ENCODE data around the gene MMD.
"Not testable (repeated sequence)": the region's sequence is repeated elsewhere in the genome, so short reads cannot be mapped to it uniquely, and the experiment has no call there.

The MMD gene, protein sequence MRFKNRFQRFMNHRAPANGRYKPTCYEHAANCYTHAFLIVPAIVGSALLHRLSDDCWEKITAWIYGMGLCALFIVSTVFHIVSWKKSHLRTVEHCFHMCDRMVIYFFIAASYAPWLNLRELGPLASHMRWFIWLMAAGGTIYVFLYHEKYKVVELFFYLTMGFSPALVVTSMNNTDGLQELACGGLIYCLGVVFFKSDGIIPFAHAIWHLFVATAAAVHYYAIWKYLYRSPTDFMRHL

DNA sequence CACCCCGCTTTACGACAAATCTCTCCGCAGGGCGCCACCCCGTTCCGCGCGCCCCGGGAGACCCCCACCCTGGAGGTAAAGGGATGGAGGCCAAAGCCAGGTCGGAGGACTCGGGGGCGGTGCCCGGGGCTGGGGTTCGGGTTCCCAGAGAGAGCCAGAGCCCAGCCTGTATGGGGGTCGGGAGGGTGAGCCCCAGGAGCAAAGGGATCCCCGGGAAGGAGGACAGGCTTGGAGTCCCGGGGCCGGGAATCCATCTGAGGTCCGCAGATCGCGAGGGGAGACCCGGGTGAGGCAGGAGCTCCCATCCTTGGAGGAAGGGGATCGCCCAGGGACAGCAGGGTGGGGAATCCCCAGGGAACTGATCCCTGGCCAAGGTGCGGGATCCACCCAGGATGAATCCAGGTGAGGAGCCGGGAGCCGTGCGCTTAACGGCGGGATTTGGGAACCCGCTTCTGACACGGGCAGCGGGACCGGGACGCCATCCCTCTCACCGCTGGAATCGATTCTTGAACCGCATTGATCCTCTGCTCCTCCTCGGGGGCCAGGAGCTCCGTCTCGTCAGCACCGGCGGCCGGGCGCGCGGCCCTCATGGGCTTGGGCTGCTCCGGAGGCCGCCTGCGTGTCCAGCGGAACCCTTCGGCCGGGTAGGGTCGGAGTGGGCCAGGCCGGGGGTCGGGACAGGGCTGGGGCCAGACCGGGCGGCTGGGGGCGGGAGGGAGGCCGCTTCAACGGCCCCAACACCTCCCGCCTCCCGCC is at the start of gene MMD:
TSS of gene MMD (minus strand) at position 657 of the 756 bp plus-strand sequence. CDS start at position 517, 140 bp downstream.
- DNase-seq (ENCODE audit: low read depth): no peak

DNA sequence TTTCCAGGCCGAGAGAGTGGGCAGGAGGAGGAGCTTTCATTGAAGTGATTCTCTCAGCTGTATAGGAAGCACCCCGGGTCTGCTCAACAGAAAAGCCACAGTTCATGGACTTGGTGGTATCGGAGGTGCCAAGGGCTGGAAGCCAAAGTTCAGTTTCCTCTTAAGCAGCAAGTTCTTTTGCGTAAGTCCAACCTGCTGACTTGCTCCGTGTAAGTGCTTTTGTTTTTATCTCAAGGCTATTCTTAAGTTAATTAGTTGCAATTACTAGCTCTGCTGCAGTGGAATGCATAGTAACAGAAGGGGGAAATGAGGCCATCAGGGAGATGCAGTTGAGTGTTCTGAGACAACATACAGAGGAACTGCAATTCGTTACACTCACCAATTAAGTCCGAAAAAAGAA is 45.0 kb upstream of the MMD start:
- no peak for DNase-seq (ENCODE audit: low read depth)

DNA sequence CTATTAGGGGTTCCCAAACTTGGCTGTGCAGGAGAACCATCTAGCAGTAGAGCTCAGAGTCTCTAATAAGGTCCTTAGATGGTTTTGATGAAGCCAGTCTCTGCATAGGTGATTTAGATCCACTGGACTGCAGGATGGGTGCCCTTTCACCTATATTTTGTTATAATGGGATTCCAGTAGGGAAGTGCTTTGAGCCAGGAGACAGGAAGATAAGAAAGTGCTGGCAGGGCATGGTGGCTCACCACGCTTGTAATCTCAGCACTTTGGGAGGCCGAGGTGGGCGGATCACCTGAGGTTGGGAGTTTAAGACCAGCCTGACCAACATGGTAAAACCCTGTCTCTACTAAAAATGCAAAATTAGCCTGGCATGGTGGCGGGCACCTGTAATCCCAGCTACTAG is 44.1 kb upstream of the MMD start:
- not testable (repeated sequence) for DNase-seq (ENCODE audit: low read depth)

DNA sequence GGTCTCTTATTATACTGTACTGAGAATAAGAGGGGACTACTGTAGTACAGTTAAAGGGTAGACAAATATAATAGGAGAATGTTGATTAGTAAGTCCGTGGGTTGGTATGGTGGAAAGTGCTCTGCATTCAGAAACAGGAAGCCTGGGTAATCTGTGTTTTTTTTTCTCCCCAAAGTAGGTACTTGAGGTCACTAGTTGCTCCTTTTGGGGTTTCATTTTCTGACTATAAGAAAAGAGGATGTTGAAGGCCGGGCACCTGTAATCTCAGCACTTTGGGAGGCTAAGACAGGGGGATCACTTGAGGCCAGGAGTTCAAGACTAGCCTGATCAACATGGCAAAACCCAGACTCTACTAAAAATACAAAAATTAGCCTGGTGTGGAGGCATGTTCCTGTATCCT is 42.0 kb upstream of the MMD start:
- DNase-seq (ENCODE audit: low read depth): no peak

DNA sequence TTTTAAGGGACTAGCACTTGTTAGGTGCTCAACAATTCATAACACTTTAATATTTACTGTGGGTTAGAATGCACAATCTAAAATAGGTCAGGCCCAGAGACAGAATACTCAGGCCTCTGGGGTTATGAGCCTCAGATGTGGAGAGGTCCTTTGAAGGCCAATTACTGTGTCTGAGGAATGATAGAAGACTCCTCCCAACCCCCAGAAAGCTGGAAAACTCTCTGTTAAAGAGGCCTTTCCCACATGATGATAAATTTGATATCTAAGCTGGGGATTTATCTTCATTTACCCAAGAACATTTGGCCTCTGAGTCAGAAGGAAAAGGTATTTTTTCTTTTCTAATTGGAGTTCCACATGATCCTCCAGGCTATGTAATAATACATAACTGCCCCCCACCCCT is 41.1 kb upstream of the MMD start:
- DNase-seq (ENCODE audit: low read depth): no peak

DNA sequence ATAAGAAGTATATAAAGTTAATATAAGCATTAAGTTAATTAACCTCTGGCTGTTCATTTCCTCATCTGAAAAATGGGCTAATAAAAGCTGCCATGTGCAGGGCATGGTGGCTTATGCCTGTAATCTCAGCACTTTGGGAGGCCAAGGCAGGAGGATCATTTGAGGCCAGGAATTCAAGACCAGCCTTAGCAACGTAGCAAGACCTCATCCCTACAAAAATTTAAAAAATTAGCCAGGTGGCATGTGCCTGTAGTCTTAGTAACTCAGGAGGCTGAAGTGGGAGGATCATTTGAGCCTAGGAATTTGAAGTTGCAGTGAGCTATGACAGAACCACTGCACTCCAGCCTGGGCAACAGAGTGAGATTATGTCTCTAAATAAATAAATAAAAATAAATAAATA is 40.6 kb upstream of the MMD start:
- DNase-seq (ENCODE audit: low read depth): no peak

DNA sequence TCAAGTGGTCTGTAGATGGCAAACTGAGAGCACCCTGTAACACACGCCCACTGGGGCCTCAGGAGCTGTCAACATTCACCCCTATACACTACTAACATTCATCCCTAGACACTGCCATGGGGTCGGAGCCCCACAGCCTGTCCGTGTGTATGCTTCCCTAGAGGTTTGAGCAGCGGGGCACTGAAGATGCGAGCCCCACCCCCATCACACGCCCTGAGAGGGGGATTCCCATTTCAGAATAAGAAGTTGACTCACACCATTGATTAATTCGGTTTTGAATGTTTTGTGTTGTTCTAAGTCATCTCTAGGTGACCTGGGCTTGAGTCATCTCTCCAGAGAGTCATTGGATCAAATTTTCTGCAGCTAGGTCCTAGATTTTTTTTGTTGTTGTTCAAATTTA is 37.3 kb upstream of the MMD start:
- no peak for DNase-seq (ENCODE audit: low read depth)

DNA sequence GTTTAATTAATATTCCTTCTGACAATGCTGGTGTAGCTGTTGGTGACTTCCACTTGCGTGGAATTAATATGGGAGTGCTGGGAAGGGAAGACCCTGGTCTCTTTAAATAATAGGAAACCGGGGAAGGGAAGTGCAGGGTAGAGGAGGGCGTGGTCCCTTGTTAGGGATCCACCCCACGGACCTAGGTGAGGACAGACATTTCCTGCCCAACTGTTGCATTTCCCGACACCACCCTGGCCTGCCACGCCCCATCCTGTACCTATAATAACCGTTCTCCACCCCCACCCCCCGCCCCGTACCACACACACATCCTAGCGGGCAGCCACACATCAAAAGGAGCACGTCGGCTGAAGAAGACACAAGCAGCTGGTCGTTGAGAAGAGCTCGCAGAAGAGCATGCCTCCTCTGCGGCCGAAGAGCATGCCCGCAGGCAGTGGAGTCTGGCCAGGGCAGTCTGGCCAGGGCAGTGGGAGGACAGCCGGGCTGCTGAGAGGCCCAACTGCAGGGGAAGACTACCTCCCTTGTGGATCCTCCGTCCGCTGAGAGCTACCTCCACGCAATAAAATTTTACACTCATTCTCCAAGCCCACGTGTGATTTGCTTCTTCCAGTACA is 36.8 kb upstream of the MMD start:
- DNase-seq (ENCODE audit: low read depth): no peak

DNA sequence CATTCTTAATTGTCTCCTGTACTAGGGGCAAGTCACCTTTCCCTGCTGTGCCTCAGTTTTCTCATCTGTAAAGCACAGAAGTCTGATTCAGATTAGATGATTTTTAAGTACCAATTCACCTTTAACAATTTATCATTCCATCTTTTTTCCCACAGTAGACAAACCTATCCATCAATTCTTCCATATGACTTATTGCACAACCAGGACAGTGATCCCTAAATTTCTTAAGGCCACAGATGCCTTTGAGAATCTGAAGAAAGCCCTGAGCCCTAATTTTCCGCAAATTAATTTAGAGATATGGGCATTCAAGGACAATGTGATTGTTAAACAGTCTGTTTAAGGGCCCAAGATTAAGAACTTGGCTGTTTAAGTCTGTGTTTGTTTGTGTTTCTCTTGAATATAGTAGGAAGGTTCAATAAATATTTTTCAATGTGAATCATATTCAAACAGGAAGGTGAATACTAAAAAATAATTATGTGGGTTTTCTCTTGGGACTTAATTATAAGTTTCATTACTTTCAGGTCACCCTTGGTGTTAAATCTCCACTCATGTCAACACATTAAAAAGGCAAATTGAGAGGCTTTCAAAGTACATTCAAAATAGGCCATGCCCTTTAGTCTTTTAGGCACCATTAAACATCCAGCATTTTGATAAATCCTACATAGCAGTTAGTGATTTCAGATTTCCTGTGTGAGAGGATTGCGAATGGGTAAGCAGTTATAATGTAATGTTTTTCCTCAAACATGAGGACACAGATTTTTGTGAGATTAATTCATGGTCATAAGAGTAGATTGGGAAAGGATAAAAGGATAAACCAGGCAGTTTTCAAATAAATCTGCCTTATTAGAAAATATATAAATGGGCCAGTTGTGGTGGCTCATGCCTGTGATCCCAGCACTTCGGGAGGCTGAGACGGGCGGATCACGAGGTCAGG is 34.9 kb upstream of the MMD start:
- DNase-seq (ENCODE audit: low read depth): no peak

DNA sequence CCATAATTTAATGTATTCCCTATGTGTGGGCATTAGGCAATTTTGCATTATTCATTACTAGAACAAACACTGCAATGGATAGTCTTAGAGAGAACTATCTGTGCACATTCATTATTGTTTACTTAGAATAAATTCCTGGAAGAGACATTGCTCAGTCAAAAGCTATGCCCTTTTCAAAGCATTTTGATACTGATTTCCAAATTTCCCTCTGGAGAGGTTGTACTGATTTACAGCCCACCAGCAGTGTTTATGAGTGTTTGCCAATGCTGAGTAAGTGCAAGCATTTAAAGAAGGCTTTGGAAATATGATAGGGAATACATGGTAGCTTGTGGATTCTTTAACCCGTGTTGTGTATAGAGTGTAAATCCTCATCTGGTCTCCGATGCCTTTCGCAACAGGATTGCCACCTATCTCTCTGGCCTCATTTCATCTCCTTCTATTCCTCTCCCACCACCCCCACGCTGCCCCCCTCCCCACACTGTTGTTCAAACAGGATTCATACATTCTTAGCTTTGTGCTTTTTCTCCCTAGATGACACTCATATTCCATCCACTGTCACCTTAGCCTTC is 33.4 kb upstream of the MMD start:
- DNase-seq (ENCODE audit: low read depth): no peak

DNA sequence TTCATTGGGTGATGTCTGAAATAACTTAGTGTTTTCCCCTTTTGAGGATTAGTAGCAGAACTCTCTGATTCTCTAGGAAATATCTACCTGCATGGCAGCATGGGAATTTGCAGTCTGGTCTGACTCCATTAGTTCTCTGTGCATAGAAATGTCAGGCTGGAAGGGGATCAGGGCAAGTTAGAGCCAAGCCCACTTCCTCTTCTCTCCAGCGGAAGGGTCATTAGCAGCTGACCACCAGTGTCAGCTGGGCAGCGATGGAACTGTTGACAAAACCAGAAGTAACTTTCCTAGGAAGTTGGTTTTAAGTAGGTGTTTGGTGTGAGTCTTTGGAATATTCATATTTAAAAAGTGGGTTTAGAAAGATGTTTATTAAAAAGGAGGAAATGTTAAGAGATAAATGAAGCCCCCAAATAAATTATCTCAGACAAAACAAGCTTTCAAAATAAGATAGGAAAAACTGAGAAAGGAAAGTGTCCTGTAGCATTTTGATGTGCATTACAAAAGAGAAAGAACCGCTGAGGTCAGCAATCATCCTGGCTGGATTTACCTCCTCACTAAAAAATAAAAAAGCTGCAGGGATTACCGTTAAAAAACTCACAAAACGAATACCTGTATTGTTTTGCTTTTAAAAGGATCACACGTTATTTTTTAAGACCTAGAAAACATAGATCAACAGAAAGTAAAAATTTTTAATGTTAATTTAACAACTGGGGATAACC is 32.4 kb upstream of the MMD start:
- no peak for DNase-seq (ENCODE audit: low read depth)

DNA sequence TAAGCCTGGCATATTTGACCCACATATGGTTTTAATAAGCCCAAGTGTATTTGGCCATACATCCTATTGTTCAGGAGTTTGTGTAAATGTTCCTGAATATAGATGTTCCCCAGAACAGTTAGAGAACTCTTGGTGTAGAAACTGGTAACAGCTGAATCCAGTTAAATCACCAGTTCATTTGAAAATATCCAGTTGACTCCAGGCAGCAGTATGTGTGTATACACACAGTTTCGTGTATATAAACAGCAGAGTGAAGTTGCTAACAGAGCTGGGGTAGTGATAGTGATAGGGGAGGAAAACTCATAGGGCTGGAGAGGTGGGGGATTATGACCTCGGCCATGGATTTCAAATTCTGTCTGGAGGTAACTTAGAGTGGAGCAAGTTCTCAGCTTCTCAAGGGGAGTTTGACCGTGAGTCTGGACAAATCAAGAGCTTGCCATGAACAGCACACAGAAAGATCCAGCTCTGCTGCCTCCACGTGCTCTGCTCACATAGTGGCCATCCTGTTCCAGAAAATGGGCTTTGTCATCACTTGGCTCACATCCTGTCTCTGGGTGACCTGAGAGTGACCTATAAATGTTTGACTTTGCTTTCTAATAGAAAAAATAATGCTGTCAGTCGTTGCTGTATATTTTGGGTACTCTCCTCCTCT is 30.6 kb upstream of the MMD start:
- no peak for DNase-seq (ENCODE audit: low read depth)

DNA sequence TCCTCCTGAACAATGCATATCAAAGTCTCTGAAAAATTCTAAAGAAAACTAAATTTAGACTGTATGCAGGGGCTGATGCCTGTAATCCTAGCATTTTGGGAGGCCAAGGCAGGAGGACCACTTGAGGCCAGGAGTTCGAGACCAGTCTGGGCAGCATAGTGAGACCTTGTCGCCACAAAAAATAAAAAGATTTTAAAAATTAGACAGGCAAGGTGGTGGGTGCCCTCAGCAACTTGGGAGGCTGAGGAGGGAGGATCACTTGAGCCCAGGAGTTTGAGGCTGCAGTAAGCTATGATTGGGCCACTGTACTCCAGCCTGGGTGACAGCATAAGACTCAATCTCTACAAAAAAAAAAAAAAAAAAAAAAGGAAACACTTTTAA is 30.1 kb upstream of the MMD start:
- DNase-seq (ENCODE audit: low read depth): no peak

DNA sequence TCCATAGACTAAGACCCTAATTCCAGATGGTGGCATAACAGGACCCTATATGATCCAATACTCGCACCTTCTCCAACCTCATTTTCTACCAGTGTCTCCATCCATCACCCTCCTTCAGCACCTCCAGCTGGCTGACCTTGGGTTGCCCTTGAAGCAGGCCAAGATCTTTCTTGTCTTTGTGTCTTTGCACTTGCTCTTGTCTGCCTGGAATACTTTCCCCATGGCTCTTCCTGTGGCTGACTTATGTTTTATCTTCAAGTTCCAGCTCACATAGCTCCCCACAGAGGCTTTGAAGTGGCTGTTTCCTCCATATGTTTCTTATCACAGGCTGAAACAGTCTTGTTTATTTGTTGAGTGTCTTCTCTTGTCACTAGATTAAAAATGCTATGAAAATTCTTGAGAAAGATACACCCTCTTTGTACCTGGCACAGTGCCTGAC is 29.6 kb upstream of the MMD start:
- no peak for DNase-seq (ENCODE audit: low read depth)

DNA sequence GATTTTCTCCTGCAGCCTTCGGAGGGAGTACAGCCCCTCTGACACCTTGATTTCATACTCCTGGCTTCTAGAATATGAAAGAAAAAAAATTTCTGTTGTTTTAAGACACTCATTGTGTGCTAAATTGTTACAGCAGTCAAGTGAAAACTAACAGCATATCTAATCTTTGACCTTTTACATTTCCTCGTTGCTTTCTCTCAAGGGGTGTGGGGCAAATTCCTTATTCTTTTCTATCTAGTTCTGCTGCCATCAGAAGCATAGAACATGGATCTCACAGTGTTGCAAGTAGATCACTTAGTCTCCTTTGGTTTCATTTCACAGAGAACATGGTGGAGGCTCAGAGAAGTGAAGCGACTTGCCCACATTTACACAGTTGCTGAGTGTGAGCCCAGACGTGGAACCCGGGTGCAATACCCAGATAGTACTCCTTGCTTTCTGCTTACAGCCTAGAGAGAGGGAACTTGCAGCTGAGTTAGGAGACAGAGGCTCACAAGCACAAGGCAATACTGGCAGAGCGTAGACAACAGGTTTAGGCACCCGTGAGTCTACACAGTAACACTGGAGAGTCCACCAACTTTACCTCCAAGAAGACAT is 28.7 kb upstream of the MMD start:
- DNase-seq (ENCODE audit: low read depth): no peak

DNA sequence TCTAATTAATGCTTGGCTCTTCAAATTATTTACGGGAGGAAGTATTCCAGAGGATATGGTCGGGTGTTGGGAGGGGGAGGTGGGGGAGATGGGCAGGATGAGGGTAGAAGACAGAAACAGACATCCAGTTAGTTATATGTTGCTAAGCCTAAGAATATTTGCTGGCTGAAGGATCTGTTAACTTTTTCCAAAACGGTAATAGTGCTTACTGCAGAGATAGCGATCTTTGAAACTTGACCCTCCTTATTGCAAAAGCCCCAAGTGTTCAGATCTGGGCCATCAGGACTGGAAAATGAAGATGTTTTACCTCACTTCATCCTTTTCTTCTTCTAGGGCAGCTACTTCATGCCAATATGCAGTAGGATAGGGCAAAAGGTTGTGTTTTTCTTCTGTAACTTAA is 27.0 kb upstream of the MMD start:
- no peak for DNase-seq (ENCODE audit: low read depth)

DNA sequence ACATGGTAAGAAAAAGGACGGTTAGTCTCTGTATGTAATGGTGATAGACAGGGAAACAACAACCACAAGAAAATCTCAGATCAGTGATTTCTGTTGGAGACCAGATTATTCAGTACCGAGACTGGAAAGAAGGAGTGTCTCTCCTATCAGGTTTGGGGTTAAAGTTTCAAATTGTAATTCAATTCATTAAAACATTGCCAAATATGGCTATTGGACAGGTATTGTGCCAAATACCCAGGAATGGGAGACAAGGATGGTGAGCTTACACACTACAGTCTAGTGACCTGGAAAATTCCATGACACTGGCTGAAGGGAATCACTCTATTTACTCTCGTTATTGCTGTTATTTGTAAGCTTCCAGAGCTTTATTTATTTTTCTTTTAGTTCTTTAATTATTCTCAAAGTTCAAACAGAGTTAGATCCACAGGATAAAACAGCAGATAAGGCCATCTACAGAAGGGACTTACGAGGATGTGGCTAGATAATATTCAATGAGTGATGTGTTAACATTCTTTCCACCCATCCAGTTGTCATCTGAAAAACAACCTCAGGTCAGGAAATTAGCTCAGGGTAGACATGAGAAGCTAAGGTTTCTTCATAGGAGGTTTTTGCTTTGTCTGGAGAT is 25.1 kb upstream of the MMD start:
- no peak for DNase-seq (ENCODE audit: low read depth)

DNA sequence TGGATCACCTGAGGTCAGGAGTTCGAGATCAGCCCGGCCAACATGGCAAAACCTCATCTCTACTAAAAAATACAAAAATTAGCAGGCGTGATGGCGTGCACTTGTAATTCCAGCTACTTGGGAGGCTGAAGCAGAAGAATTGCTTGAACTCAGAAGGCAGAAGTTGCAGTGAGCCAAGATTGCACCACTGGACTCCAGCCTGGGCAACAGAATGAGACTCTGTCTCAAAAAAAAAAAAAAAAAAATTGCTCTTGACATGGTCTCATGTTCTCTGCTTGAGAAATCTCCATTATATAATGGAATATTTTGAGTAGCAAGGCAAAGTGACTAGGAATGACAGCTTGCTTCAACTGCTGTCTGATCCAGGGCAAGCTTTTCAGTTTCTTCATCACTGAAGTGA is 24.4 kb upstream of the MMD start:
- not testable (repeated sequence) for DNase-seq (ENCODE audit: low read depth)

DNA sequence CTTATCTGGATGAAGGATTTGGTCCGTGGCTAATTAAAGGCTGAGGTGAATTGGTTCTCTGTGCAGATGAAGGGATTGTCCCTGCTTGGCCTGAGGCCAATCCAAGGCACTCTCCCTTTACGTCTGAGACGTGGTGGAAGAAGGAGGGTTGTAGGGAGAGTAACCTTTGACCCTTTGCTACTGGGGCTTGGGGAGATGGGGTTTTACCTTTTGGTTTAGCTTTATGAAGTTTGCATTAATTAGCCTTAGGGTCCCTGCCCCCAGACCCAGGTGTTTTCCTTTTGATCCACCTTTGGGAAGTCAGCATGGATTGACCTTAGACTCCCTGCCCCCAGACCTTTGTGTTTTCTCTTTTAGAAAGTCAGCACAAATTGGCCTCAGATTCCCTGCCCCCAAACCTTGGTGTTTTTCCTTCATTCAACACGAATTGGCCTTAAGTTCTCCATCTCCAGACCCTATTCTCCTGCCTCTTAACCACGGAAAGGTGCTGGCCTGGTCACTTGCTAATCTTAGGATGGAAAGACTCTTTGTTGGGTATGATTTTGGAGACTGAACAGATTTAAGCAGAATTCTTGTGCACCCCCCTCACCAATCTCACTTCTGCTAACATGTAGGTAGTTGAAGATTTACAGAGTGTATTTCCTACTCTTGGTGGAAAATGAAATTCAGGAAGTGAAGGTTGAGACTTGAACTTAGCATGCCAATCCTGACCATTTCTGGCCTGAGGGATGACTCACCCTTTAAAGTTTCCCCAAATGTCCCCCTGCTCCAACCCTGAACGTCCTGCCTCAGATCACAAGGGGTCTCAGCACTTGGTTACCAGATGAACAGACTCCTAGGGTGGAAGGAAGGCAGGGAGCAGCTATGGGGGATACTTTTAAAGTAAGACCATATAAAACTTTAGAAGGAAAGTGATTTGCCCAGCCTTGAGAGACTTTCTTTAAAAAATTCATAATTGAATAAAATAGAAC is 23.1 kb upstream of the MMD start:
- DNase-seq (ENCODE audit: low read depth): no peak
